GM12878 (cell line): ENCODE measurements around the gene SPSB2. TPM values are rescaled to one million over a fixed set of nuclear protein-coding genes. Genes with fewer than 3 reads are reported as not detected.

ENCODE experiments used
- ATAC-seq: fragments of 200-7000 bp; cut with Tn5 transposase; 3 replicates; pipeline ENCODE4 v1.9.1; 2020; ENCODE audit warnings: mild to moderate bottlenecking, moderate library complexity
- BruUV-seq: library from RNA; stranded (reverse); fragments of 400-500 nt; replicated peaks from 2 replicates; lab custom pipeline; 2021; lab: Mats Ljungman, UMichigan
- CTCF ChIA-PET: fragments of 300-600 bp; sonication (Branson Sonifier 250); formaldehyde crosslinking; extraction: SDS; loops from one replicate; lab custom pipeline; 2021; ENCODE audit warnings: inconsistent platforms; lab: Yijun Ruan, JAX
- POLR2A ChIA-PET: fragments of 350-600 bp; formaldehyde crosslinking; extraction: SDS; loops from one replicate; lab custom pipeline; 2021; ENCODE audit warnings: inconsistent platforms; lab: Charles Lee
- RAD21 ChIA-PET: fragments of 300-600 bp; sonication (Branson Sonifier 250); formaldehyde crosslinking; loops from one replicate; lab custom pipeline; 2023; ENCODE audit warnings: antibody characterized with exemption; ENCODE audit not compliant: unreplicated experiment; lab: Charles Lee
- SMC1A ChIA-PET: fragments of 300-600 bp; sonication (Branson Sonifier 250); formaldehyde crosslinking; loops from one replicate; lab custom pipeline; 2023; ENCODE audit not compliant: unreplicated experiment, uncharacterized antibody; lab: Charles Lee
- DNase-seq: peaks from one replicate; pipeline ENCODE4 v3.0.0-alpha.2; 2011; ENCODE audit warnings: low read depth, low spot score
- FAIRE-seq: peaks from 3 replicates; lab custom pipeline; 2011; peaks lifted over from hg19 to GRCh38; lab: Jason Lieb, UNC
- H2AFZ ChIP-seq: 2 replicates; pipeline ENCODE4 v1.6.0; 2011; ENCODE audit warnings: low read depth, low read length, control low read depth; ENCODE audit not compliant: control insufficient read depth
- H3K27ac ChIP-seq: 2 replicates; pipeline ENCODE4 v1.5.1; 2011; ENCODE audit warnings: control low read depth; ENCODE audit not compliant: control insufficient read depth, insufficient read depth
- H3K27me3 ChIP-seq, 2 experiments: replicated peaks in 1 of 2; 2 replicates each; pipeline versions ENCODE4 v1.6.0 to v1.6.1; 2011; ENCODE audit warnings: low read length in 1 of 2; ENCODE audit not compliant: control insufficient read depth in 2 of 2, insufficient read depth in 2 of 2
- H3K36me3 ChIP-seq, 2 experiments: 2 replicates each; pipeline ENCODE4 v1.5.1; 2011; ENCODE audit warnings: low read length in 1 of 2; ENCODE audit not compliant: control insufficient read depth in 2 of 2, insufficient read depth in 2 of 2
- H3K4me1 ChIP-seq: 2 replicates; pipeline ENCODE4 v1.6.1; 2011; ENCODE audit warnings: mild to moderate bottlenecking, low read length, moderate library complexity, mixed read lengths; ENCODE audit not compliant: control insufficient read depth, insufficient read depth
- H3K4me2 ChIP-seq: 2 replicates; pipeline ENCODE4 v1.6.0; 2011; ENCODE audit warnings: control low read depth; ENCODE audit not compliant: control insufficient read depth, insufficient read depth
- H3K4me3 ChIP-seq: fragments of 200-600 bp; sonication (generic); 2 replicates; pipeline ENCODE4 v1.5.1; 2016
- H3K79me2 ChIP-seq: 2 replicates; pipeline ENCODE4 v1.6.0; 2011; ENCODE audit warnings: low read length; ENCODE audit not compliant: control insufficient read depth, insufficient read depth
- H3K9ac ChIP-seq: 2 replicates; pipeline ENCODE4 v1.8.0; 2011; ENCODE audit warnings: low read length, control low read depth, mixed read lengths; ENCODE audit not compliant: control insufficient read depth, insufficient read depth
- H3K9me3 ChIP-seq: replicated peaks from 3 replicates; pipeline ENCODE4 v1.5.1; 2011; ENCODE audit warnings: mild to moderate bottlenecking, low read length; ENCODE audit not compliant: control insufficient read depth, insufficient read depth
- H4K20me1 ChIP-seq: 2 replicates; pipeline ENCODE4 v1.6.0; 2011; ENCODE audit not compliant: control insufficient read depth, insufficient read depth
- ASH2L ChIP-seq: fragments of 300-600, 200-600 bp; sonication (generic); IDR thresholded peaks from 2 replicates; pipeline ENCODE4 v1.6.1; 2017; ENCODE audit warnings: low read depth, mild to moderate bottlenecking, borderline replicate concordance
- FOXK2 ChIP-seq: fragments of 450-650 bp; IDR thresholded peaks from 2 replicates; pipeline ENCODE4 v1.6.1; 2017; ENCODE audit warnings: mild to moderate bottlenecking, moderate library complexity
- KAT2A ChIP-seq: conservative IDR thresholded peaks from 2 replicates; pipeline ENCODE4 v1.6.1; 2011; ENCODE audit warnings: low read depth, low read length; ENCODE audit not compliant: control insufficient read depth
- MAX ChIP-seq: IDR thresholded peaks from 2 replicates; pipeline ENCODE4 v1.6.1; 2012; ENCODE audit warnings: low read depth, low read length, improper control_type of control experiment
- MEF2B ChIP-seq: fragments of 450-650 bp; IDR thresholded peaks from 2 replicates; pipeline ENCODE4 v1.6.1; 2018; ENCODE audit warnings: mild to moderate bottlenecking, moderate library complexity; ENCODE audit not compliant: partially characterized antibody, poor library complexity, severe bottlenecking
- MTA3 ChIP-seq: IDR thresholded peaks from 2 replicates; pipeline ENCODE4 v1.6.1; 2012; ENCODE audit warnings: low read length, inconsistent platforms, borderline replicate concordance
- NFXL1 ChIP-seq: fragments of 450-650 bp; IDR thresholded peaks from 2 replicates; pipeline ENCODE4 v1.6.1; 2017; ENCODE audit warnings: antibody characterized with exemption, mild to moderate bottlenecking, borderline replicate concordance
- SMAD1 ChIP-seq: fragments of 450-650 bp; IDR thresholded peaks from 2 replicates; pipeline ENCODE4 v1.6.1; 2018; ENCODE audit warnings: mild to moderate bottlenecking, low read depth; ENCODE audit not compliant: partially characterized antibody
- SMAD5 ChIP-seq: IDR thresholded peaks from 2 replicates; pipeline ENCODE4 v1.6.1; 2016; ENCODE audit warnings: antibody characterized with exemption, low read depth
- YBX1 ChIP-seq: fragments of 450-650 bp; IDR thresholded peaks from 2 replicates; pipeline ENCODE4 v1.6.1; 2016; ENCODE audit warnings: antibody characterized with exemption
- WGBS: methylation state at CpG from one replicate; pipeline ENCODE4 v1.1.6; 2016; ENCODE audit warnings: low lambda C conversion rate; ENCODE audit not compliant: insufficient replicate concordance, insufficient coverage; ENCODE audit errors: missing lambda C conversion rate; 5-methylcytosine and 5-hydroxymethylcytosine counted together
- in situ Hi-C: fragments of 300-500 bp; cut with MboI; formaldehyde crosslinking; loops from 9 replicates; pipeline ENCODE4 v1.14.3; 2018; ENCODE audit warnings: mixed read lengths
- intact Hi-C: fragments of 100-400 bp; cut with micrococcal nuclease; formaldehyde crosslinking; loops from one replicate; pipeline ENCODE4 v1.14.2; 2022; ENCODE audit not compliant: unreplicated experiment
- polyA plus RNA-seq, 11 experiments: library from polyadenylated mRNA; depleted of rRNA in 4 of 11; unstranded in 6 of 11; stranded (reverse) in 5 of 11; fragments of >200 nt; fragmentation: Nextera tagmentation in 4 of 11; fragmentation: Illumina TruSeq in 1 of 11; extraction: Ambion mirVana in 4 of 11; extraction: Trizol in 1 of 11; gene quantifications; 1 replicate in 1 of 11; 2 replicates in 10 of 11; pipeline versions ENCODE4 v1.2.1 to v1.2.3, GENCODE V29; 2011 to 2016; ENCODE audit warnings: inconsistent platforms in 2 of 11, missing spikeins in 2 of 11, low read depth in 1 of 11
- total RNA-seq, 4 experiments: library from RNA; depleted of rRNA in 3 of 4; stranded (reverse); fragments of >200 nt in 3 of 4; fragmentation: Illumina TruSeq in 1 of 4; extraction: Trizol in 1 of 4; gene quantifications; 2 replicates each; pipeline versions ENCODE4 v1.2.1 to v1.2.3, GENCODE V29; 2013 to 2021
- TF ChIP-seq, protein P1 (sequence below): IDR thresholded peaks from 2 replicates; pipeline ENCODE4 v1.6.1; 2011; ENCODE audit warnings: borderline replicate concordance, low read depth, mild to moderate bottlenecking, moderate library complexity, low read length; ENCODE audit not compliant: insufficient read depth, poor library complexity, severe bottlenecking

Gene SPSB2
- total and polyA plus RNA-seq, 10 of the 15 experiments (the other 5 are each of a cell fraction or from before 2014, with no cell fraction given), result 0.08 to 5.6 (median 2.7) TPM

DNA sequence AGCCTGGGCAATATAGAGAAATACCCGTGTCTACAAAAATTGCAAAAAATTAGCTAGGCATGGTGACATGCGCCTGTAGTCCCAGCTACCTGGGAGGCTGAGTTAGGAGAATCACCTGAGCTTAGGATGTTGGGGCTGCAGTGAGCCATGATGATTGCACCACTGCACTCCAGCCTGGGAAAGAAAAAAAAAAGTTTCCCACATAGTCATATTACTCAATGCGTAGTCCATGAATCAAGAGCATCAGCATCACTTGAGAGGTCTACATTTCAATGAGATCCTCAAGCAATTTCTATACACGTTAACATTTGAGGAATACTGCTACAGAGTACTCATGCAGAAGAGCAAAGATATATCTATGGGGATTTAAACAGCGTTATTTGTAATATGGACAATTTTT is 26.3 kb upstream of the SPSB2 start:
- H3K4me2 ChIP-seq, result no peak overlapping the region
- H3K9ac ChIP-seq, result no peak overlapping the region
- 59% methylated on average over 5 of the region's 5 CpGs for WGBS
- POLR2A ChIA-PET, result interaction anchor here (1.0 to 1.7 kb wide), 2 partner anchors 8 to 16 kb away, joined by 3 to 5 read pairs; no protein-coding TSS in a partner anchor
- intact Hi-C loops (no loop called here), in situ Hi-C loops (no loop called here)
- H3K27ac ChIP-seq, result no peak overlapping the region
- TF ChIP-seq KAT2A, result no peak
- TF ChIP-seq MTA3, result no peak
- TF ChIP-seq, protein P1, sequence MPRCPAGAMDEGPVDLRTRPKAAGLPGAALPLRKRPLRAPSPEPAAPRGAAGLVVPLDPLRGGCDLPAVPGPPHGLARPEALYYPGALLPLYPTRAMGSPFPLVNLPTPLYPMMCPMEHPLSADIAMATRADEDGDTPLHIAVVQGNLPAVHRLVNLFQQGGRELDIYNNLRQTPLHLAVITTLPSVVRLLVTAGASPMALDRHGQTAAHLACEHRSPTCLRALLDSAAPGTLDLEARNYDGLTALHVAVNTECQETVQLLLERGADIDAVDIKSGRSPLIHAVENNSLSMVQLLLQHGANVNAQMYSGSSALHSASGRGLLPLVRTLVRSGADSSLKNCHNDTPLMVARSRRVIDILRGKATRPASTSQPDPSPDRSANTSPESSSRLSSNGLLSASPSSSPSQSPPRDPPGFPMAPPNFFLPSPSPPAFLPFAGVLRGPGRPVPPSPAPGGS, result no peak
- no peak for TF ChIP-seq SMAD1
- no peak for TF ChIP-seq SMAD5
- no peak for TF ChIP-seq YBX1
- no peak for TF ChIP-seq ASH2L
- no peak for TF ChIP-seq MAX
- no peak for TF ChIP-seq MEF2B
- TF ChIP-seq FOXK2, result no peak
- no peak for TF ChIP-seq NFXL1
- no peak overlapping the region for H3K4me3 ChIP-seq
- no peak overlapping the region for H2AFZ ChIP-seq
- SMC1A ChIA-PET, result no interaction called here
- no TSS peak for BruUV-seq
- H3K27me3 ChIP-seq, result no peaks in the 10 kb centered on the region
- RAD21 ChIA-PET, result no interaction called here
- CTCF ChIA-PET, result interaction anchor here (1.1 to 1.4 kb wide), 2 partner anchors 27 to 30 kb away, joined by 4 read pairs; partner anchors contain the start of gene SPSB2
- H3K9me3 ChIP-seq, result no peaks in the 10 kb centered on the region
- no peaks in the 10 kb centered on the region for H4K20me1 ChIP-seq
- peaks cover 4% of the 10 kb centered on the region; the same call in 1 of the 2 replicates for H3K4me1 ChIP-seq
- FAIRE-seq (no peak), ATAC-seq (no peak), DNase-seq (no peak)
- H3K79me2 ChIP-seq, result no peaks in the 10 kb centered on the region
- H3K36me3 ChIP-seq, result no peaks in the 10 kb centered on the region
